GM23248 (cell line): ENCODE measurements around the gene TBX2. TPM values are rescaled to one million over a fixed set of nuclear protein-coding genes. Genes with fewer than 3 reads are reported as not detected.
A peak's percentile ranks its signal among the peaks of the same experiment; 100 is the strongest.

Source experiments
- DNase-seq: peaks from one replicate; pipeline ENCODE4 v3.0.0-alpha.2; 2015
- H2AFZ ChIP-seq: fragments of 200-600 bp; sonication (generic); 2 replicates; pipeline ENCODE4 v1.6.1; 2016; ENCODE audit warnings: antibody characterized with exemption
- H3F3A ChIP-seq: fragments of 200-600 bp; sonication (generic); 2 replicates; pipeline ENCODE4 v1.6.1; 2016; ENCODE audit warnings: mild to moderate bottlenecking, antibody characterized with exemption, mixed run types; ENCODE audit not compliant: insufficient read depth
- H3K27ac ChIP-seq: fragments of 200-600 bp; sonication (generic); 2 replicates; pipeline ENCODE4 v1.5.1; 2016; ENCODE audit warnings: mild to moderate bottlenecking
- H3K27me3 ChIP-seq: fragments of 200-600 bp; sonication (generic); replicated peaks from 2 replicates; pipeline ENCODE4 v1.6.1; 2016; ENCODE audit warnings: mild to moderate bottlenecking; ENCODE audit not compliant: insufficient read depth
- H3K36me3 ChIP-seq: fragments of 200-600 bp; sonication (generic); 2 replicates; pipeline ENCODE4 v1.6.1; 2016; ENCODE audit warnings: low read depth, mild to moderate bottlenecking
- H3K4me1 ChIP-seq: fragments of 200-600 bp; sonication (generic); 2 replicates; pipeline ENCODE4 v1.6.1; 2016; ENCODE audit warnings: mild to moderate bottlenecking; ENCODE audit not compliant: insufficient read depth
- H3K4me2 ChIP-seq: fragments of 200-600 bp; sonication (generic); one replicate; pipeline ENCODE4 v1.6.1; 2016; ENCODE audit warnings: mild to moderate bottlenecking; ENCODE audit not compliant: unreplicated experiment
- H3K4me3 ChIP-seq: fragments of 200-600 bp; sonication (generic); 2 replicates; pipeline ENCODE4 v1.5.1; 2016; ENCODE audit warnings: mild to moderate bottlenecking
- H3K79me2 ChIP-seq: fragments of 200-600 bp; sonication (generic); 2 replicates; pipeline ENCODE4 v1.6.1; 2016; ENCODE audit warnings: mild to moderate bottlenecking; ENCODE audit not compliant: insufficient read depth
- H3K9ac ChIP-seq: fragments of 200-600 bp; sonication (generic); 2 replicates; pipeline ENCODE4 v1.6.1; 2016; ENCODE audit warnings: mild to moderate bottlenecking
- H3K9me2 ChIP-seq: fragments of 200-600 bp; sonication (generic); 2 replicates; pipeline ENCODE4 v1.6.1; 2016; ENCODE audit warnings: mixed run types, mild to moderate bottlenecking, moderate library complexity; ENCODE audit not compliant: insufficient read depth
- H3K9me3 ChIP-seq: fragments of 200-600 bp; sonication (generic); one replicate; pipeline ENCODE4 v1.6.1; 2017; ENCODE audit warnings: low read depth
- H4K20me1 ChIP-seq: fragments of 200-600 bp; sonication (generic); 2 replicates; pipeline ENCODE4 v1.6.0; 2016; ENCODE audit not compliant: insufficient read depth
- EZH2 ChIP-seq: fragments of 200-600 bp; sonication (generic); IDR thresholded peaks from 2 replicates; pipeline ENCODE4 v1.6.1; 2018; ENCODE audit warnings: antibody characterized with exemption, mild to moderate bottlenecking; ENCODE audit not compliant: insufficient read depth, poor library complexity, severe bottlenecking
- EZH2phosphoT487 ChIP-seq: fragments of 200-600 bp; sonication (generic); IDR thresholded peaks from 2 replicates; pipeline ENCODE4 v1.6.1; 2018; ENCODE audit warnings: antibody characterized with exemption, moderate library complexity, mild to moderate bottlenecking, low read depth; ENCODE audit not compliant: insufficient read depth
- WGBS, 2 experiments: methylation state at CpG; one replicate each; pipeline ENCODE4 v1.1.6; 2015 to 2017; ENCODE audit warnings: low lambda C conversion rate in 2 of 2, low coverage in 1 of 2; ENCODE audit errors: missing lambda C conversion rate in 2 of 2; 5-methylcytosine and 5-hydroxymethylcytosine counted together
- in situ Hi-C: fragments of 300-500 bp; cut with MboI; formaldehyde crosslinking; loops from 2 replicates; pipeline ENCODE4 v1.15.0; 2020
- polyA plus RNA-seq: library from polyadenylated mRNA; unstranded; fragments of >200 nt; fragmentation: Nextera tagmentation; extraction: Ambion mirVana; gene quantifications from 2 replicates; pipeline ENCODE4 v1.2.1, GENCODE V29; 2016
- total RNA-seq: library from RNA; depleted of rRNA; stranded (reverse); fragments of >200 nt; shearing (Covaris generic); gene quantifications from 2 replicates; pipeline ENCODE4 v1.2.3, GENCODE V29; 2014

TBX2 gene
- total and polyA plus RNA-seq, 2 experiments from 2014 or later = 1.7 to 11.1 TPM

DNA sequence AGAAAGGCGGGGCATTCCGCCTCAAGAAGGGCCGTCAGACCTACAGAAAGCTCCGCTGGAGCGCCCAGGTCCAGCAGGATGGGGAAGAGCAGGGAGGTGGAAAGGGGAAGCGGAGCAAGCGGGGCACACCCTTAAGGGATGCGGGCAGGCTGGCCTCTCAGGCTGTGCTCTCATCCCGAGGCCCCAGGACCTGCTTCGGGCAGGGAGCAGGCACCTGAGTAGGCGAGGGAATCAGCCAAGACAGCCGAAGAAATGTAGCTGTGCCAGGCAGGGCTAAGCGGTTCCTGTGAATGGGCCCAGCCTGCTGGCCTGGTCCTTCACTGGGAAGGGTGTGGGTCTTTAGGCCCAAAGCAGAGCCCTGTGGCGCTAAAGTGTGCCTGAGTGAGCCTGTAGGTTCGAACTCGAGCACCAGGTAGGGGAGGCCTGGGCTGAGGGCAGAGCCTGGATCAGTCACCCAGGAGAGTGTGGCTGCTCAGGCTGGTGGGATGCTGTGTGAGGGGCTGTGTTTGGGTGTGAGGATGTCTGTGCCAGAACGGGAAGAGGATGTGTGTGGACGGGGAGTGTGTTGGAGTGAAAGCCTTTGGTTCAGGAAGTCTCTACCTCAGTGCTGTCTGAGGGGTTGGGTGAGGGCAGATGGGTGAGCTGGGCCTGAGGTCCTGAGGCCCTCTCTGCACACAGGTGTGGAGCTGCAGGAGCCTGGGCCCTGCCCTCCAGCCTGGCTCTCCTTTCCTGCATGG, 55.8 kb downstream of the TBX2 start:
- H3K9ac ChIP-seq = no peak overlapping the region
- 82 to 85% methylated on average over 18 of the region's 18 CpGs for WGBS, 2 experiments
- H3K9me2 ChIP-seq = no peaks in the 10 kb centered on the region
- H3K9me3 ChIP-seq = no peaks in the 10 kb centered on the region
- DNase-seq = no peak
- no peak overlapping the region for H3K4me3 ChIP-seq
- H3K79me2 ChIP-seq = no peaks in the 10 kb centered on the region
- H3F3A ChIP-seq = no peaks in the 10 kb centered on the region
- H3K27me3 ChIP-seq = peaks cover 97% of the 10 kb centered on the region
- in situ Hi-C loops = no loop called here
- H2AFZ ChIP-seq = no peak overlapping the region
- H4K20me1 ChIP-seq = no peaks in the 10 kb centered on the region
- no peak overlapping the region for H3K4me2 ChIP-seq
- H3K4me1 ChIP-seq = no peaks in the 10 kb centered on the region
- TF ChIP-seq EZH2 (no peak), EZH2phosphoT487 (no peak)
- no peak overlapping the region for H3K27ac ChIP-seq
- no peaks in the 10 kb centered on the region for H3K36me3 ChIP-seq

DNA sequence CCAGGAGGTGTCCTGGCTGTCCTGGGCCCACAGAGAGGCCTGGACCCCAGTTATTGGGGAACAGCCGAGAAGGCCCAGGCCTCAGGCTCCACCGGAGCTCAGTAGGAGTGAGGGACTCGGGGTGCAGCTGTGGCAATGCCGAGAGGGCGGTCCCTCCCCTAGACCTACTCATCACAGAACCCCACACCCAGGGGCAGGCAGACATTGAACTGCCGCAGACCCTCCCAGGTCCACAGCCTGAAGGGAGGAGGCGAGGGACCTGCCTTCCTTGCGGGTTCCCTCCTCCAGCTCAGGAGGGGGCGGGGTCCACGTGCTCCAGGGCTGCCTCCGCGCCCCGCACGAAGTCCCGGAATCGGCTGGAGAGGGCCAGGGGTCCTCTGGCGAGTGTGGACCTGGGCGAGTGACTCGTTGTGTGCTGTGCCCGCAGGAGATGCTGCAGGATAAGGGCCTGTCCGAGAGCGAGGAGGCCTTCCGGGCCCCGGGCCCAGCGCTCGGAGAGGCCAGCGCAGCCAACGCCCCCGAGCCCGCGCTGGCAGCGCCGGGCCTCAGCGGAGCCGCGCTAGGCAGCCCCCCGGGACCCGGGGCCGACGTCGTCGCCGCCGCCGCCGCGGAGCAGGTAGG, 56.5 kb downstream of the TBX2 start:
- no peak for TF ChIP-seq EZH2
- no peak for TF ChIP-seq EZH2phosphoT487
- Histone ChIP-seq H3K9me3 (no peaks in the 10 kb centered on the region), H3K4me3 (no peak overlapping the region), H3K27ac (no peak overlapping the region), H3K4me2 (no peak overlapping the region), H3K79me2 (no peaks in the 10 kb centered on the region), H3F3A (no peaks in the 10 kb centered on the region), H4K20me1 (no peaks in the 10 kb centered on the region), H2AFZ (no peak overlapping the region), H3K4me1 (no peaks in the 10 kb centered on the region), H3K9me2 (no peaks in the 10 kb centered on the region), H3K27me3 (peaks cover 97% of the 10 kb centered on the region), H3K36me3 (no peaks in the 10 kb centered on the region), H3K9ac (no peak overlapping the region)
- DNase-seq = no peak
- in situ Hi-C loops = no loop called here
- WGBS, 2 experiments = 34 to 53% methylated on average over 22 to 38 of the region's 47 CpGs

DNA sequence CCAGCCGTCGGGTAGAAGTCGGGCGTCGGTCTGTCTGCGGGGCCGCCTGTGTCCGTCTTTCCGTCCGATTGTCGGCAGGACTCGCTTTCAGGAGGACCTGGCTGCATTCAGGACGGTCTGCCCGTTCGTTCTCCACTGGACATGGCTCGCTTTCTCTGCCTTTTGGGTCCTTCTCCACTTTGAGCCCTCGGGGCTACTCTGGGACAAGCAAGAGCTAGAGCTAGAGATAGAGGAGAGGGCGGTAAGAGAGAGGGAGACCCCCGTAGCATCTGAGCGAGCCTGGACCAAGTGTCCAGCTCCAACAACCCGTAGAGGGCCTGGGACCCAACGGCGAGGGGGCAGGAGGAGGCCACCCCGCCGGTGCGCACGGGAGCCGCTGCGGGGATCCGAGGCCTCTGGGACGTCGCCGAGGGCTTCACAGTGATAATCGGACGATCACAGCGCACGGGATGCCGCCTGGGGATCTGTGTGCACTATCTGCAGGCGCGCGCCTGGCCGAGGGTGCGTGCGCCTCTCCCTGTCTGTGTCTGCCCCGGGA, 57.1 kb downstream of the TBX2 start:
- in situ Hi-C loops = no loop called here
- no peak overlapping the region for H3K27ac ChIP-seq
- no peak overlapping the region for H3K4me3 ChIP-seq
- H3K4me2 ChIP-seq = no peak overlapping the region
- no peaks in the 10 kb centered on the region for H3K4me1 ChIP-seq
- H3K9me2 ChIP-seq = no peaks in the 10 kb centered on the region
- TF ChIP-seq EZH2 = no peak
- TF ChIP-seq EZH2phosphoT487 = no peak
- DNase-seq = peak; percentile 36
- H3K27me3 ChIP-seq = peaks cover 99% of the 10 kb centered on the region
- H2AFZ ChIP-seq = peak overlapping the region; percentile 71
- no peaks in the 10 kb centered on the region for H3K9me3 ChIP-seq
- no peaks in the 10 kb centered on the region for H3K36me3 ChIP-seq
- no peak overlapping the region for H3K9ac ChIP-seq
- H3K79me2 ChIP-seq = no peaks in the 10 kb centered on the region
- 12 to 18% methylated on average over 23 to 45 of the region's 45 CpGs for WGBS, 2 experiments
- H3F3A ChIP-seq = no peaks in the 10 kb centered on the region
- no peaks in the 10 kb centered on the region for H4K20me1 ChIP-seq

DNA sequence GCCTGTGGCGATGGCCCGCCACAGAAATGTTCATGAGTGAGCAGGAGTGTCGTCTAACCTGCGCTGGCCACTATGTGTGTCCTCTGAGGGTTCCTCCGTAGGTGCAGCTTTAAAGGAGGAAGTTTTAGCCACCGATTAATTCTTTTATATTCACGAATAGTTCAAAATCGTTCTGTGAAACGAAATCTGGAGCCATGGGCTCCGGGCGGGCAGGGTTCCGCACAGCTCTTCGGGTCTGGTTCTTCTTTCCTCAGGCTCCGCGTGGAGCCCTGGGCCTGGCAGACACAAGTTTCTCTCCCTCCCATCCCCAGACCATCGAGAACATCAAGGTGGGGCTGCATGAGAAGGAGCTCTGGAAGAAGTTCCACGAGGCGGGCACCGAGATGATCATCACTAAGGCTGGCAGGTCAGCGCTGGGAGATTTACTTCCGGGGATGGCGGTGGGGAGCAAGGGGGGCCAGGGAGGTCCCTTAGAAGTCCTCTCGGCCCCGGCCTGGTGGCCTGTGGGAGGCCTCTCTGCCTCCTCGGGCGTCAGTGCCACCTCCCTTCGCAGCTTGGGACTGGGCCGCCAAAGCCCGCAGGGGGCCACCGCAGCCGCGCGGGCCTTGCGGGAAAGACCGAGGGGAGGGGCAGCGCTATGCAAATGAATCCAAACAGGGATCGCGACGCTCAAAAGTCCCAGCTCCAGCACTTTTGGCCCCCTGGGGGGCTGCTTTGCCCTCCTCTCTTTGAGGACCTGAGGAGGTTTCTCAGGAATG, 57.8 kb downstream of the TBX2 start:
- Histone ChIP-seq H3F3A (no peaks in the 10 kb centered on the region), H3K9me3 (no peaks in the 10 kb centered on the region), H3K4me1 (no peaks in the 10 kb centered on the region), H3K9me2 (no peaks in the 10 kb centered on the region), H3K9ac (no peak overlapping the region), H2AFZ (peak overlapping the region; percentile 71), H3K4me2 (peak overlapping the region; percentile 34), H3K27me3 (peaks cover 99% of the 10 kb centered on the region), H3K27ac (no peak overlapping the region), H3K36me3 (no peaks in the 10 kb centered on the region), H3K4me3 (peak overlapping the region; percentile 38), H4K20me1 (no peaks in the 10 kb centered on the region), H3K79me2 (no peaks in the 10 kb centered on the region)
- peak; percentile 94 for TF ChIP-seq EZH2
- peak; percentile 35; the same call in 1 of the 2 replicates for TF ChIP-seq EZH2phosphoT487
- WGBS, 2 experiments = 4 to 5% methylated on average over 36 to 39 of the region's 39 CpGs
- in situ Hi-C loops = no loop called here
- peak; percentile 23 for DNase-seq
